ENCODE measurements around the gene LMTK2. TPM values are rescaled to one million over a fixed set of nuclear protein-coding genes. Genes with fewer than 3 reads are reported as not detected.

Gene LMTK2
- total and polyA plus RNA-seq, 2 experiments from 2014 or later, result 6.1 to 30.8 TPM

DNA sequence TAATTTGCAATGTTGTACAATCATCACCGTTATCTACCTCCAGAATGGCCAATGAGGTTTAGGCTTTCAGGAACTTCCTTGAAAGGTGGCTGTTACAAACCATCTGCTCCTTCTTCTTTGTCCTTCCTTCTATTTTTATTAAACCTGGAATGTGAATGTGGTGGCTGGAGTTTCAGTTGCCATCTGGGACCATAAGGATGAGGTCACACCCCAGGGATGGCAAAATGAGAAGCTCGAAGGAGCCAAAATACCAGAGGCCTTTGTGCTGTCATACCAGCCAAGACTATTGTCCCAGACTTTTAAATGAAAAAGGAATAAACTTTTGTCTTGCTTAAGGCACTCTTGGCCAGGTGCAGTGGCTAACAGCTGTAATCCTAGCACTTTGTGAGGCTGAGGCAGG lies 30.9 kb upstream of the LMTK2 start:
- H3K4me1 Mint-ChIP-seq, result peaks cover 8% of the 10 kb centered on the region
- H3K4me3 Mint-ChIP-seq, result no peak overlapping the region
- H3K9me3 Mint-ChIP-seq, result 0 out of 3 replicates have a peak, but pooled peaks cover 9% of the 10 kb centered on the region
- Histone ChIP-seq H3K9me2 (ENCODE audit: insufficient read depth) (no peaks in the 10 kb centered on the region), H3K27ac (ENCODE audit: low read depth) (no peak overlapping the region), H4K20me1 (replicated peaks; ENCODE audit: insufficient read depth) (no peaks in the 10 kb centered on the region), H2AFZ (no peak overlapping the region), H3K79me2 (replicated peaks; ENCODE audit: insufficient read depth) (no peaks in the 10 kb centered on the region), H3F3A (replicated peaks; ENCODE audit: low read depth) (no peaks in the 10 kb centered on the region), H3K4me2 (no peak overlapping the region), H3K36me3 (ENCODE audit: insufficient read depth) (no peaks in the 10 kb centered on the region), H3K27me3 (ENCODE audit: insufficient read depth) (no peaks in the 10 kb centered on the region), H3K4me1 (ENCODE audit: insufficient read depth) (no peaks in the 10 kb centered on the region), H3K4me3 (no peak overlapping the region)
- no peaks in the 10 kb centered on the region for H3K27me3 Mint-ChIP-seq (ENCODE audit: insufficient read depth, low read depth, poor library complexity)
- no peak for DNase-seq (ENCODE audit: low spot score)
- H3K36me3 Mint-ChIP-seq (ENCODE audit: low read depth), result no peaks in the 10 kb centered on the region
- no peak for ATAC-seq
- H3K27ac Mint-ChIP-seq, result no peak overlapping the region
- TF ChIP-seq, protein P1, sequence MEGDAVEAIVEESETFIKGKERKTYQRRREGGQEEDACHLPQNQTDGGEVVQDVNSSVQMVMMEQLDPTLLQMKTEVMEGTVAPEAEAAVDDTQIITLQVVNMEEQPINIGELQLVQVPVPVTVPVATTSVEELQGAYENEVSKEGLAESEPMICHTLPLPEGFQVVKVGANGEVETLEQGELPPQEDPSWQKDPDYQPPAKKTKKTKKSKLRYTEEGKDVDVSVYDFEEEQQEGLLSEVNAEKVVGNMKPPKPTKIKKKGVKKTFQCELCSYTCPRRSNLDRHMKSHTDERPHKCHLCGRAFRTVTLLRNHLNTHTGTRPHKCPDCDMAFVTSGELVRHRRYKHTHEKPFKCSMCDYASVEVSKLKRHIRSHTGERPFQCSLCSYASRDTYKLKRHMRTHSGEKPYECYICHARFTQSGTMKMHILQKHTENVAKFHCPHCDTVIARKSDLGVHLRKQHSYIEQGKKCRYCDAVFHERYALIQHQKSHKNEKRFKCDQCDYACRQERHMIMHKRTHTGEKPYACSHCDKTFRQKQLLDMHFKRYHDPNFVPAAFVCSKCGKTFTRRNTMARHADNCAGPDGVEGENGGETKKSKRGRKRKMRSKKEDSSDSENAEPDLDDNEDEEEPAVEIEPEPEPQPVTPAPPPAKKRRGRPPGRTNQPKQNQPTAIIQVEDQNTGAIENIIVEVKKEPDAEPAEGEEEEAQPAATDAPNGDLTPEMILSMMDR (conservative IDR thresholded peaks at IDR 0.05; ENCODE audit: low read depth in 2 of 2), result no peak
- TF ChIP-seq ZNF331 (CRISPR knock-in tag; IDR thresholded peaks at IDR 0.05; ENCODE audit: low read depth) (no peak), JUNB (IDR thresholded peaks at IDR 0.05; ENCODE audit: unreplicated experiment) (no peak), STAT1 (IDR thresholded peaks at IDR 0.05; ENCODE audit: unreplicated experiment) (no peak), NANOG (IDR thresholded peaks at IDR 0.05; ENCODE audit: borderline replicate concordance) (no peak)

DNA sequence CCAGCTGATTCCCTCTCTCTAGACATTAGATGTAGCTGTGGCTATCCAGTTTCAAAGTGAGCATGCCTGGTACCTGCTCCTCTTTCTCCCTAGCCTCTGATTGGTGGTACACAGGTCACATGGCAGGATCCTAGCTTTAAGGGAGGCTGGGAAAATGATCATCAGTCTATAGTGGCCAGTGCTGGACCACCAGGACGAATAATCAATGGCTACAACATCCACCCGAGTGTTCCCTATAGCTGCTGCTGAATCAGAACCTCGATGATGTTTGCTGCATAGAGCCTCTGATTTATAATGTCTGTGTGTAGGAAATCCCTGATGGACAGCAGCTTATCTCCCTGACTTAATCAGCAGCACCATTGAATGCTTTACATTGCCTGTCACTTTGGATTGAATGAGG lies 28.9 kb upstream of the LMTK2 start:
- Mint-ChIP-seq H3K4me1 (peaks cover 8% of the 10 kb centered on the region), H3K9me3 (0 out of 3 replicates have a peak, but pooled peaks cover 9% of the 10 kb centered on the region), H3K27me3 (ENCODE audit: insufficient read depth, low read depth, poor library complexity) (no peaks in the 10 kb centered on the region), H3K27ac (no peak overlapping the region), H3K36me3 (ENCODE audit: low read depth) (no peaks in the 10 kb centered on the region), H3K4me3 (no peak overlapping the region)
- no peaks in the 10 kb centered on the region for H3K27me3 ChIP-seq (ENCODE audit: insufficient read depth)
- ATAC-seq (no peak), DNase-seq (ENCODE audit: low spot score) (no peak)
- no peaks in the 10 kb centered on the region for H3F3A ChIP-seq (replicated peaks; ENCODE audit: low read depth)
- H3K4me3 ChIP-seq, result no peak overlapping the region
- no peak overlapping the region for H3K4me2 ChIP-seq
- no peaks in the 10 kb centered on the region for H3K79me2 ChIP-seq (replicated peaks; ENCODE audit: insufficient read depth)
- TF ChIP-seq, protein P2, sequence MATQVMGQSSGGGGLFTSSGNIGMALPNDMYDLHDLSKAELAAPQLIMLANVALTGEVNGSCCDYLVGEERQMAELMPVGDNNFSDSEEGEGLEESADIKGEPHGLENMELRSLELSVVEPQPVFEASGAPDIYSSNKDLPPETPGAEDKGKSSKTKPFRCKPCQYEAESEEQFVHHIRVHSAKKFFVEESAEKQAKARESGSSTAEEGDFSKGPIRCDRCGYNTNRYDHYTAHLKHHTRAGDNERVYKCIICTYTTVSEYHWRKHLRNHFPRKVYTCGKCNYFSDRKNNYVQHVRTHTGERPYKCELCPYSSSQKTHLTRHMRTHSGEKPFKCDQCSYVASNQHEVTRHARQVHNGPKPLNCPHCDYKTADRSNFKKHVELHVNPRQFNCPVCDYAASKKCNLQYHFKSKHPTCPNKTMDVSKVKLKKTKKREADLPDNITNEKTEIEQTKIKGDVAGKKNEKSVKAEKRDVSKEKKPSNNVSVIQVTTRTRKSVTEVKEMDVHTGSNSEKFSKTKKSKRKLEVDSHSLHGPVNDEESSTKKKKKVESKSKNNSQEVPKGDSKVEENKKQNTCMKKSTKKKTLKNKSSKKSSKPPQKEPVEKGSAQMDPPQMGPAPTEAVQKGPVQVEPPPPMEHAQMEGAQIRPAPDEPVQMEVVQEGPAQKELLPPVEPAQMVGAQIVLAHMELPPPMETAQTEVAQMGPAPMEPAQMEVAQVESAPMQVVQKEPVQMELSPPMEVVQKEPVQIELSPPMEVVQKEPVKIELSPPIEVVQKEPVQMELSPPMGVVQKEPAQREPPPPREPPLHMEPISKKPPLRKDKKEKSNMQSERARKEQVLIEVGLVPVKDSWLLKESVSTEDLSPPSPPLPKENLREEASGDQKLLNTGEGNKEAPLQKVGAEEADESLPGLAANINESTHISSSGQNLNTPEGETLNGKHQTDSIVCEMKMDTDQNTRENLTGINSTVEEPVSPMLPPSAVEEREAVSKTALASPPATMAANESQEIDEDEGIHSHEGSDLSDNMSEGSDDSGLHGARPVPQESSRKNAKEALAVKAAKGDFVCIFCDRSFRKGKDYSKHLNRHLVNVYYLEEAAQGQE (IDR thresholded peaks at IDR 0.05; ENCODE audit: unreplicated experiment), result no peak
- TF ChIP-seq ZNF331 (CRISPR knock-in tag; IDR thresholded peaks at IDR 0.05; ENCODE audit: low read depth) (no peak), EZH2phosphoT487 (IDR thresholded peaks at IDR 0.05; ENCODE audit: unreplicated experiment) (no peak), ZNF114 (CRISPR knock-in tag; IDR thresholded peaks at IDR 0.05) (no peak)
- TF ChIP-seq, protein P1 (conservative IDR thresholded peaks at IDR 0.05; ENCODE audit: low read depth in 2 of 2), result no peak
- peak overlapping the region; percentile 8; the same call in 1 of the 2 replicates for H2AFZ ChIP-seq
- no peak overlapping the region for H3K27ac ChIP-seq (ENCODE audit: low read depth)
- H3K4me1 ChIP-seq (ENCODE audit: insufficient read depth), result no peaks in the 10 kb centered on the region
- no peaks in the 10 kb centered on the region for H4K20me1 ChIP-seq (replicated peaks; ENCODE audit: insufficient read depth)
- no peaks in the 10 kb centered on the region for H3K9me2 ChIP-seq (ENCODE audit: insufficient read depth)
- H3K36me3 ChIP-seq (ENCODE audit: insufficient read depth), result no peaks in the 10 kb centered on the region
